Measurements from ENCODE around the gene DNAJB1. TPM values are rescaled to one million over a fixed set of nuclear protein-coding genes. Genes with fewer than 3 reads are reported as not detected.

The DNAJB1 gene
- total and polyA plus RNA-seq, 2 experiments from 2014 or later, result 43.2 to 53.3 TPM

DNA sequence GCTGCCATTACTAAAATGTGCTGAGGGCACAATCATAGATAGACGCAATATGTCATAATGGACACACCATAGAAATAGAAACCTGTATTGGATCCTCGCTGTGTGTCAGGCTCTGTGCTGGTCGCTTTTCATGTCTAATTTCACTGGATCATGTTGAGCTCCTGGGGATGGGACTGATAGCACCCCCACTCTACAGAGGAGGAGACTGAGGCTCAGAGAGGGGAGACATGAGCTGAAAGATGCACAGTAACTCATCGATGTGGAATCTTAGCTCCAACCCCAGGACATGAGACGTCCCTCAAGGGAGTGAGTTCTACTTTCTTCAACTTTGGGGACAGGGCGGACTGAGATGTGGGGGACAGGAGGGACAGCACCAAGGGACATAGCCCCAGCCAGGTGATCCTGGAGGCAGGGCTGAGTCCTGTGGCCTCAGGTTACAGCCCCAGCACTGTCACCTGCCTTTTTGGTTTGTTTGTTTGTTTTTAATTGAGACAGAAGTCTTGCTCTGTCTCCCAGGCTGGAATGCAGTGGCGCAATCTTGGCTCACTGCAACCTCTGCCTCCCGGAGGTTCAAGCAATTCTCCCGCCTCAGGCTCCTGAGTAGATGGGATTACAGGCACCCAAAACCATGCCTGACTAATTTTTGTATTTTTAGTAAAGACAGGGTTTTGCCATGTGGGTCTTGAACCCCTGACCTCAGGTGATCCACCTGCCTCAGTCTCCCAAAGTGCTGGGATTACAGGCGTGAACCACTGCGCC, 15.7 kb downstream of the DNAJB1 start:
- H3K4me2 ChIP-seq, result no peak overlapping the region
- no peak overlapping the region for H3K27ac ChIP-seq (ENCODE audit: low read depth)
- H3K79me2 ChIP-seq (replicated peaks; ENCODE audit: insufficient read depth), result no peaks in the 10 kb centered on the region
- H3K4me1 ChIP-seq (ENCODE audit: insufficient read depth), result peaks cover 7% of the 10 kb centered on the region; the same call in 1 of the 2 replicates
- H3K36me3 ChIP-seq (ENCODE audit: insufficient read depth), result no peaks in the 10 kb centered on the region
- no peak overlapping the region for H3K27ac Mint-ChIP-seq
- no peaks in the 10 kb centered on the region for H3K27me3 ChIP-seq (ENCODE audit: insufficient read depth)
- H3K9me3 Mint-ChIP-seq, result no peaks in the 10 kb centered on the region
- no peaks in the 10 kb centered on the region for H3K9me2 ChIP-seq (ENCODE audit: insufficient read depth)
- no peak for DNase-seq (ENCODE audit: low spot score)
- H3K4me3 Mint-ChIP-seq, result no peak overlapping the region
- no peak overlapping the region for H2AFZ ChIP-seq
- no peak for TF ChIP-seq JUNB (IDR thresholded peaks at IDR 0.05; ENCODE audit: unreplicated experiment)
- TF ChIP-seq NANOG (IDR thresholded peaks at IDR 0.05; ENCODE audit: borderline replicate concordance), result no peak
- TF ChIP-seq REST (IDR thresholded peaks at IDR 0.05; ENCODE audit: unreplicated experiment), result no peak
- TF ChIP-seq, protein P1, sequence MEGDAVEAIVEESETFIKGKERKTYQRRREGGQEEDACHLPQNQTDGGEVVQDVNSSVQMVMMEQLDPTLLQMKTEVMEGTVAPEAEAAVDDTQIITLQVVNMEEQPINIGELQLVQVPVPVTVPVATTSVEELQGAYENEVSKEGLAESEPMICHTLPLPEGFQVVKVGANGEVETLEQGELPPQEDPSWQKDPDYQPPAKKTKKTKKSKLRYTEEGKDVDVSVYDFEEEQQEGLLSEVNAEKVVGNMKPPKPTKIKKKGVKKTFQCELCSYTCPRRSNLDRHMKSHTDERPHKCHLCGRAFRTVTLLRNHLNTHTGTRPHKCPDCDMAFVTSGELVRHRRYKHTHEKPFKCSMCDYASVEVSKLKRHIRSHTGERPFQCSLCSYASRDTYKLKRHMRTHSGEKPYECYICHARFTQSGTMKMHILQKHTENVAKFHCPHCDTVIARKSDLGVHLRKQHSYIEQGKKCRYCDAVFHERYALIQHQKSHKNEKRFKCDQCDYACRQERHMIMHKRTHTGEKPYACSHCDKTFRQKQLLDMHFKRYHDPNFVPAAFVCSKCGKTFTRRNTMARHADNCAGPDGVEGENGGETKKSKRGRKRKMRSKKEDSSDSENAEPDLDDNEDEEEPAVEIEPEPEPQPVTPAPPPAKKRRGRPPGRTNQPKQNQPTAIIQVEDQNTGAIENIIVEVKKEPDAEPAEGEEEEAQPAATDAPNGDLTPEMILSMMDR (conservative IDR thresholded peaks at IDR 0.05; ENCODE audit: low read depth in 2 of 2), result no peak
- no peak for TF ChIP-seq STAT1 (IDR thresholded peaks at IDR 0.05; ENCODE audit: unreplicated experiment)
- TF ChIP-seq EZH2 (IDR thresholded peaks at IDR 0.05; ENCODE audit: low read depth, unreplicated experiment), result no peak
- no peak for TF ChIP-seq ZNF114 (CRISPR knock-in tag; IDR thresholded peaks at IDR 0.05)
- no peak for TF ChIP-seq ZNF331 (CRISPR knock-in tag; IDR thresholded peaks at IDR 0.05; ENCODE audit: low read depth)
- TF ChIP-seq, protein P2, sequence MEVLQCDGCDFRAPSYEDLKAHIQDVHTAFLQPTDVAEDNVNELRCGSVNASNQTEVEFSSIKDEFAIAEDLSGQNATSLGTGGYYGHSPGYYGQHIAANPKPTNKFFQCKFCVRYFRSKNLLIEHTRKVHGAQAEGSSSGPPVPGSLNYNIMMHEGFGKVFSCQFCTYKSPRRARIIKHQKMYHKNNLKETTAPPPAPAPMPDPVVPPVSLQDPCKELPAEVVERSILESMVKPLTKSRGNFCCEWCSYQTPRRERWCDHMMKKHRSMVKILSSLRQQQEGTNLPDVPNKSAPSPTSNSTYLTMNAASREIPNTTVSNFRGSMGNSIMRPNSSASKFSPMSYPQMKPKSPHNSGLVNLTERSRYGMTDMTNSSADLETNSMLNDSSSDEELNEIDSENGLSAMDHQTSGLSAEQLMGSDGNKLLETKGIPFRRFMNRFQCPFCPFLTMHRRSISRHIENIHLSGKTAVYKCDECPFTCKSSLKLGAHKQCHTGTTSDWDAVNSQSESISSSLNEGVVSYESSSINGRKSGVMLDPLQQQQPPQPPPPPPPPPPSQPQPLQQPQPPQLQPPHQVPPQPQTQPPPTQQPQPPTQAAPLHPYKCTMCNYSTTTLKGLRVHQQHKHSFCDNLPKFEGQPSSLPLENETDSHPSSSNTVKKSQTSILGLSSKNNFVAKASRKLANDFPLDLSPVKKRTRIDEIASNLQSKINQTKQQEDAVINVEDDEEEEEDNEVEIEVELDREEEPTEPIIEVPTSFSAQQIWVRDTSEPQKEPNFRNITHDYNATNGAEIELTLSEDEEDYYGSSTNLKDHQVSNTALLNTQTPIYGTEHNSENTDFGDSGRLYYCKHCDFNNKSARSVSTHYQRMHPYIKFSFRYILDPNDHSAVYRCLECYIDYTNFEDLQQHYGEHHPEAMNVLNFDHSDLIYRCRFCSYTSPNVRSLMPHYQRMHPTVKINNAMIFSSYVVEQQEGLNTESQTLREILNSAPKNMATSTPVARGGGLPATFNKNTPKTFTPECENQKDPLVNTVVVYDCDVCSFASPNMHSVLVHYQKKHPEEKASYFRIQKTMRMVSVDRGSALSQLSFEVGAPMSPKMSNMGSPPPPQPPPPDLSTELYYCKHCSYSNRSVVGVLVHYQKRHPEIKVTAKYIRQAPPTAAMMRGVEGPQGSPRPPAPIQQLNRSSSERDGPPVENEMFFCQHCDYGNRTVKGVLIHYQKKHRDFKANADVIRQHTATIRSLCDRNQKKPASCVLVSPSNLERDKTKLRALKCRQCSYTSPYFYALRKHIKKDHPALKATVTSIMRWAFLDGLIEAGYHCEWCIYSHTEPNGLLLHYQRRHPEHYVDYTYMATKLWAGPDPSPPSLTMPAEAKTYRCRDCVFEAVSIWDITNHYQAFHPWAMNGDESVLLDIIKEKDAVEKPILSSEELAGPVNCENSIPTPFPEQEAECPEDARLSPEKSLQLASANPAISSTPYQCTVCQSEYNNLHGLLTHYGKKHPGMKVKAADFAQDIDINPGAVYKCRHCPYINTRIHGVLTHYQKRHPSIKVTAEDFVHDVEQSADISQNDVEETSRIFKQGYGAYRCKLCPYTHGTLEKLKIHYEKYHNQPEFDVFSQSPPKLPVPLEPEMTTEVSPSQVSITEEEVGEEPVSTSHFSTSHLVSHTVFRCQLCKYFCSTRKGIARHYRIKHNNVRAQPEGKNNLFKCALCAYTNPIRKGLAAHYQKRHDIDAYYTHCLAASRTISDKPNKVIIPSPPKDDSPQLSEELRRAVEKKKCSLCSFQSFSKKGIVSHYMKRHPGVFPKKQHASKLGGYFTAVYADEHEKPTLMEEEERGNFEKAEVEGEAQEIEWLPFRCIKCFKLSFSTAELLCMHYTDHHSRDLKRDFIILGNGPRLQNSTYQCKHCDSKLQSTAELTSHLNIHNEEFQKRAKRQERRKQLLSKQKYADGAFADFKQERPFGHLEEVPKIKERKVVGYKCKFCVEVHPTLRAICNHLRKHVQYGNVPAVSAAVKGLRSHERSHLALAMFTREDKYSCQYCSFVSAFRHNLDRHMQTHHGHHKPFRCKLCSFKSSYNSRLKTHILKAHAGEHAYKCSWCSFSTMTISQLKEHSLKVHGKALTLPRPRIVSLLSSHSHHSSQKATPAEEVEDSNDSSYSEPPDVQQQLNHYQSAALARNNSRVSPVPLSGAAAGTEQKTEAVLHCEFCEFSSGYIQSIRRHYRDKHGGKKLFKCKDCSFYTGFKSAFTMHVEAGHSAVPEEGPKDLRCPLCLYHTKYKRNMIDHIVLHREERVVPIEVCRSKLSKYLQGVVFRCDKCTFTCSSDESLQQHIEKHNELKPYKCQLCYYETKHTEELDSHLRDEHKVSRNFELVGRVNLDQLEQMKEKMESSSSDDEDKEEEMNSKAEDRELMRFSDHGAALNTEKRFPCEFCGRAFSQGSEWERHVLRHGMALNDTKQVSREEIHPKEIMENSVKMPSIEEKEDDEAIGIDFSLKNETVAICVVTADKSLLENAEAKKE (CRISPR knock-in tag; IDR thresholded peaks at IDR 0.05), result no peak
- no peak for TF ChIP-seq EZH2phosphoT487 (IDR thresholded peaks at IDR 0.05; ENCODE audit: unreplicated experiment)
- TF ChIP-seq CREB1 (CRISPR knock-in tag; IDR thresholded peaks at IDR 0.05; ENCODE audit: low read depth), result no peak
- TF ChIP-seq, protein P3, sequence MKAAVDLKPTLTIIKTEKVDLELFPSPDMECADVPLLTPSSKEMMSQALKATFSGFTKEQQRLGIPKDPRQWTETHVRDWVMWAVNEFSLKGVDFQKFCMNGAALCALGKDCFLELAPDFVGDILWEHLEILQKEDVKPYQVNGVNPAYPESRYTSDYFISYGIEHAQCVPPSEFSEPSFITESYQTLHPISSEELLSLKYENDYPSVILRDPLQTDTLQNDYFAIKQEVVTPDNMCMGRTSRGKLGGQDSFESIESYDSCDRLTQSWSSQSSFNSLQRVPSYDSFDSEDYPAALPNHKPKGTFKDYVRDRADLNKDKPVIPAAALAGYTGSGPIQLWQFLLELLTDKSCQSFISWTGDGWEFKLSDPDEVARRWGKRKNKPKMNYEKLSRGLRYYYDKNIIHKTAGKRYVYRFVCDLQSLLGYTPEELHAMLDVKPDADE (IDR thresholded peaks at IDR 0.05), result no peak
- TF ChIP-seq POLR2AphosphoS5 (IDR thresholded peaks at IDR 0.05; ENCODE audit: low read depth), result no peak
- no peak for ATAC-seq
- peaks cover 10% of the 10 kb centered on the region for H3K27me3 Mint-ChIP-seq (ENCODE audit: insufficient read depth, low read depth, poor library complexity)
- H3F3A ChIP-seq (replicated peaks; ENCODE audit: low read depth), result 0 out of 2 replicates have a peak, but pooled peaks cover 3% of the 10 kb centered on the region
- H3K4me3 ChIP-seq, result no peak overlapping the region
- peaks cover 11% of the 10 kb centered on the region for H3K4me1 Mint-ChIP-seq
- no peaks in the 10 kb centered on the region for H3K36me3 Mint-ChIP-seq (ENCODE audit: low read depth)
- no peaks in the 10 kb centered on the region for H4K20me1 ChIP-seq (replicated peaks; ENCODE audit: insufficient read depth)

Data from GM23338 (cell line).